ENCODE data around the gene HERC4. TPM values are rescaled to one million over a fixed set of nuclear protein-coding genes. Genes with fewer than 3 reads are reported as not detected.
"Not testable (repeated sequence)": the region's sequence is repeated elsewhere in the genome, so short reads cannot be mapped to it uniquely, and the experiment has no call there.

HERC4 gene
- total RNA-seq, 1 donor from 2014 or later: 15.0 TPM

- no peak for TF ChIP-seq CTCF (IDR thresholded peaks at IDR 0.05)
- intact Hi-C loops (cut with DNase I): no loop called here
- no peak overlapping the region for H3K4me3 ChIP-seq
- no peaks in the 10 kb centered on the region for H3K27me3 ChIP-seq
- H3K36me3 ChIP-seq: peaks cover 14 to 33% of the 10 kb centered on the region in 2 donors
- H3K9me3 ChIP-seq: no peaks in the 10 kb centered on the region
- no peak for DNase-seq (ENCODE audit: low spot score in 2 of 2)
- H3K27ac ChIP-seq: no peak overlapping the region
- H3K4me1 ChIP-seq: no peaks in the 10 kb centered on the region
Observed at GRCh38 chr10:68001000-68001399, 74.1 kb downstream of the HERC4 start.

GRCh38 chr10:67990093-67990492 lies 85.0 kb downstream of the HERC4 start:
- Histone ChIP-seq H3K9me3 (no peaks in the 10 kb centered on the region), H3K27me3 (no peaks in the 10 kb centered on the region), H3K27ac (no peak overlapping the region), H3K4me1 (no peaks in the 10 kb centered on the region), H3K4me3 (no peak overlapping the region), H3K36me3 (peaks cover 21 to 58% of the 10 kb centered on the region in 2 donors)
- no peak for DNase-seq (ENCODE audit: low spot score in 2 of 2)
- intact Hi-C loops (cut with DNase I): no loop called here
- TF ChIP-seq CTCF (IDR thresholded peaks at IDR 0.05): no peak

GRCh38 chr10:67988606-67989005 lies 86.5 kb downstream of the HERC4 start:
- TF ChIP-seq CTCF (IDR thresholded peaks at IDR 0.05): no peak
- Histone ChIP-seq H3K4me1 (no peaks in the 10 kb centered on the region), H3K36me3 (peaks cover 21 to 63% of the 10 kb centered on the region in 2 donors), H3K4me3 (no peak overlapping the region), H3K27ac (no peak overlapping the region), H3K27me3 (no peaks in the 10 kb centered on the region), H3K9me3 (no peaks in the 10 kb centered on the region)
- no peak for DNase-seq (ENCODE audit: low spot score in 2 of 2)
- intact Hi-C loops (cut with DNase I): no loop called here

- DNase-seq (ENCODE audit: low spot score in 2 of 2); H3K27me3 ChIP-seq; H3K27ac ChIP-seq; H3K9me3 ChIP-seq; H3K4me3 ChIP-seq; H3K4me1 ChIP-seq; intact Hi-C loops (cut with DNase I): not testable (repeated sequence)
- peaks cover 10 to 56% of the 10 kb centered on the region in 2 donors for H3K36me3 ChIP-seq
Observed at GRCh38 chr10:67982603-67983002, 92.5 kb downstream of the HERC4 start.

GRCh38 chr10:67978749-67979148 lies 96.3 kb downstream of the HERC4 start:
- intact Hi-C loops (cut with DNase I): no loop called here
- Histone ChIP-seq H3K9me3 (no peaks in the 10 kb centered on the region), H3K4me3 (no peak overlapping the region), H3K27me3 (no peaks in the 10 kb centered on the region), H3K4me1 (no peaks in the 10 kb centered on the region), H3K27ac (peak overlapping the region in 1 of 2 donors; percentile 6), H3K36me3 (peaks cover 31 to 52% of the 10 kb centered on the region in 2 donors)
- TF ChIP-seq CTCF (IDR thresholded peaks at IDR 0.05): no peak
- DNase-seq (ENCODE audit: low spot score in 2 of 2): no peak

- Histone ChIP-seq H3K27ac (no peak overlapping the region), H3K36me3 (peaks cover 31 to 48% of the 10 kb centered on the region in 2 donors), H3K4me1 (no peaks in the 10 kb centered on the region), H3K9me3 (no peaks in the 10 kb centered on the region), H3K27me3 (no peaks in the 10 kb centered on the region), H3K4me3 (no peak overlapping the region)
- no peak for TF ChIP-seq CTCF (IDR thresholded peaks at IDR 0.05)
- DNase-seq (ENCODE audit: low spot score in 2 of 2): no peak
- intact Hi-C loops (cut with DNase I): no loop called here
Observed at GRCh38 chr10:67977251-67977650, 97.8 kb downstream of the HERC4 start.
